GM12878 (cell line): ENCODE results near the gene PITPNM3. TPM values are rescaled to one million over a fixed set of nuclear protein-coding genes. Genes with fewer than 3 reads are reported as not detected.

ENCODE experiments used
- ATAC-seq: fragments of 200-7000 bp; cut with Tn5 transposase; 3 replicates; pipeline ENCODE4 v1.9.1; 2020; ENCODE audit warnings: mild to moderate bottlenecking, moderate library complexity
- BruUV-seq: library from RNA; stranded (reverse); fragments of 400-500 nt; replicated peaks from 2 replicates; lab custom pipeline; 2021; lab: Mats Ljungman, UMichigan
- CTCF ChIA-PET: fragments of 300-600 bp; sonication (Branson Sonifier 250); formaldehyde crosslinking; extraction: SDS; loops from one replicate; lab custom pipeline; 2021; ENCODE audit warnings: inconsistent platforms; lab: Yijun Ruan, JAX
- POLR2A ChIA-PET: fragments of 350-600 bp; formaldehyde crosslinking; extraction: SDS; loops from one replicate; lab custom pipeline; 2021; ENCODE audit warnings: inconsistent platforms; lab: Charles Lee
- RAD21 ChIA-PET: fragments of 300-600 bp; sonication (Branson Sonifier 250); formaldehyde crosslinking; loops from one replicate; lab custom pipeline; 2023; ENCODE audit warnings: antibody characterized with exemption; ENCODE audit not compliant: unreplicated experiment; lab: Charles Lee
- SMC1A ChIA-PET: fragments of 300-600 bp; sonication (Branson Sonifier 250); formaldehyde crosslinking; loops from one replicate; lab custom pipeline; 2023; ENCODE audit not compliant: unreplicated experiment, uncharacterized antibody; lab: Charles Lee
- DNase-seq: peaks from one replicate; pipeline ENCODE4 v3.0.0-alpha.2; 2011; ENCODE audit warnings: low read depth, low spot score
- FAIRE-seq: peaks from 3 replicates; lab custom pipeline; 2011; peaks lifted over from hg19 to GRCh38; lab: Jason Lieb, UNC
- H2AFZ ChIP-seq: 2 replicates; pipeline ENCODE4 v1.6.0; 2011; ENCODE audit warnings: low read depth, low read length, control low read depth; ENCODE audit not compliant: control insufficient read depth
- H3K27ac ChIP-seq: 2 replicates; pipeline ENCODE4 v1.5.1; 2011; ENCODE audit warnings: control low read depth; ENCODE audit not compliant: control insufficient read depth, insufficient read depth
- H3K27me3 ChIP-seq, 2 experiments: replicated peaks in 1 of 2; 2 replicates each; pipeline versions ENCODE4 v1.6.0 to v1.6.1; 2011; ENCODE audit warnings: low read length in 1 of 2; ENCODE audit not compliant: control insufficient read depth in 2 of 2, insufficient read depth in 2 of 2
- H3K36me3 ChIP-seq, 2 experiments: 2 replicates each; pipeline ENCODE4 v1.5.1; 2011; ENCODE audit warnings: low read length in 1 of 2; ENCODE audit not compliant: control insufficient read depth in 2 of 2, insufficient read depth in 2 of 2
- H3K4me1 ChIP-seq: 2 replicates; pipeline ENCODE4 v1.6.1; 2011; ENCODE audit warnings: mild to moderate bottlenecking, low read length, moderate library complexity, mixed read lengths; ENCODE audit not compliant: control insufficient read depth, insufficient read depth
- H3K4me2 ChIP-seq: 2 replicates; pipeline ENCODE4 v1.6.0; 2011; ENCODE audit warnings: control low read depth; ENCODE audit not compliant: control insufficient read depth, insufficient read depth
- H3K4me3 ChIP-seq: fragments of 200-600 bp; sonication (generic); 2 replicates; pipeline ENCODE4 v1.5.1; 2016
- H3K79me2 ChIP-seq: 2 replicates; pipeline ENCODE4 v1.6.0; 2011; ENCODE audit warnings: low read length; ENCODE audit not compliant: control insufficient read depth, insufficient read depth
- H3K9ac ChIP-seq: 2 replicates; pipeline ENCODE4 v1.8.0; 2011; ENCODE audit warnings: low read length, control low read depth, mixed read lengths; ENCODE audit not compliant: control insufficient read depth, insufficient read depth
- H3K9me3 ChIP-seq: replicated peaks from 3 replicates; pipeline ENCODE4 v1.5.1; 2011; ENCODE audit warnings: mild to moderate bottlenecking, low read length; ENCODE audit not compliant: control insufficient read depth, insufficient read depth
- H4K20me1 ChIP-seq: 2 replicates; pipeline ENCODE4 v1.6.0; 2011; ENCODE audit not compliant: control insufficient read depth, insufficient read depth
- CHD2 ChIP-seq: IDR thresholded peaks from 2 replicates; pipeline ENCODE4 v1.6.1; 2011; ENCODE audit warnings: low read depth, low read length, improper control_type of control experiment, borderline replicate concordance
- CUX1 ChIP-seq: IDR thresholded peaks from 2 replicates; pipeline ENCODE4 v1.6.1; 2012; ENCODE audit warnings: improper control_type of control experiment, low read depth, low read length; ENCODE audit not compliant: insufficient replicate concordance
- NFXL1 ChIP-seq: fragments of 450-650 bp; IDR thresholded peaks from 2 replicates; pipeline ENCODE4 v1.6.1; 2017; ENCODE audit warnings: antibody characterized with exemption, mild to moderate bottlenecking, borderline replicate concordance
- POLR2AphosphoS5 ChIP-seq: IDR thresholded peaks from 2 replicates; pipeline ENCODE4 v1.6.1; 2011; ENCODE audit warnings: mild to moderate bottlenecking, low read length, inconsistent platforms
- PRDM15 ChIP-seq: fragments of 450-650 bp; formaldehyde crosslinking; IDR thresholded peaks from 2 replicates; pipeline ENCODE4 v1.4.0; 2020; ENCODE audit warnings: mild to moderate bottlenecking, moderate library complexity
- RELB ChIP-seq: fragments of 450-650 bp; IDR thresholded peaks from 2 replicates; pipeline ENCODE4 v1.6.1; 2017; ENCODE audit warnings: low read depth, mild to moderate bottlenecking, moderate library complexity
- WGBS: methylation state at CpG from one replicate; pipeline ENCODE4 v1.1.6; 2016; ENCODE audit warnings: low lambda C conversion rate; ENCODE audit not compliant: insufficient replicate concordance, insufficient coverage; ENCODE audit errors: missing lambda C conversion rate; 5-methylcytosine and 5-hydroxymethylcytosine counted together
- in situ Hi-C: fragments of 300-500 bp; cut with MboI; formaldehyde crosslinking; loops from 9 replicates; pipeline ENCODE4 v1.14.3; 2018; ENCODE audit warnings: mixed read lengths
- intact Hi-C: fragments of 100-400 bp; cut with micrococcal nuclease; formaldehyde crosslinking; loops from one replicate; pipeline ENCODE4 v1.14.2; 2022; ENCODE audit not compliant: unreplicated experiment
- polyA plus RNA-seq, 11 experiments: library from polyadenylated mRNA; depleted of rRNA in 4 of 11; unstranded in 6 of 11; stranded (reverse) in 5 of 11; fragments of >200 nt; fragmentation: Nextera tagmentation in 4 of 11; fragmentation: Illumina TruSeq in 1 of 11; extraction: Ambion mirVana in 4 of 11; extraction: Trizol in 1 of 11; gene quantifications; 1 replicate in 1 of 11; 2 replicates in 10 of 11; pipeline versions ENCODE4 v1.2.1 to v1.2.3, GENCODE V29; 2011 to 2016; ENCODE audit warnings: inconsistent platforms in 2 of 11, missing spikeins in 2 of 11, low read depth in 1 of 11
- total RNA-seq, 4 experiments: library from RNA; depleted of rRNA in 3 of 4; stranded (reverse); fragments of >200 nt in 3 of 4; fragmentation: Illumina TruSeq in 1 of 4; extraction: Trizol in 1 of 4; gene quantifications; 2 replicates each; pipeline versions ENCODE4 v1.2.1 to v1.2.3, GENCODE V29; 2013 to 2021

PITPNM3 gene
- total and polyA plus RNA-seq, 10 of the 15 experiments (the other 5 are each of a cell fraction or from before 2014, with no cell fraction given), result 0.02 to 0.49 (median 0.19) TPM; not detected in 1

GRCh38 chr17:6489016-6489550, 67.3 kb downstream of the PITPNM3 start:
- no peak overlapping the region for H2AFZ ChIP-seq
- ChIA-PET POLR2A (no interaction called here), CTCF (interaction anchor here (0.7 to 3.0 kb wide), 3 partner anchors 16 to 270 kb away, joined by 3 to 9 read pairs (median 3); no protein-coding TSS in a partner anchor), RAD21 (no interaction called here), SMC1A (no interaction called here)
- FAIRE-seq, result no peak
- no peaks in the 10 kb centered on the region for H3K9me3 ChIP-seq
- H3K79me2 ChIP-seq, result no peaks in the 10 kb centered on the region
- no peak overlapping the region for H3K27ac ChIP-seq
- peaks cover 0 to 4% of the 10 kb centered on the region in 2 experiments; a peak in 2 of 4 replicates for H3K27me3 ChIP-seq
- H3K4me1 ChIP-seq, result no peaks in the 10 kb centered on the region
- H3K4me2 ChIP-seq, result no peak overlapping the region
- WGBS, result 4% methylated on average over 6 of the region's 6 CpGs
- H4K20me1 ChIP-seq, result no peaks in the 10 kb centered on the region
- no peaks in the 10 kb centered on the region for H3K36me3 ChIP-seq
- no TSS peak for BruUV-seq
- DNase-seq, result no peak
- ATAC-seq, result no peak
- H3K4me3 ChIP-seq, result no peak overlapping the region
- intact Hi-C loops, result no loop called here
- TF ChIP-seq CUX1 (no peak), POLR2AphosphoS5 (no peak), RELB (no peak), CHD2 (no peak), NFXL1 (no peak), PRDM15 (no peak)
- TF ChIP-seq, all 136 proteins: peak for 0
- H3K9ac ChIP-seq, result no peak overlapping the region
- in situ Hi-C loops, result no loop called here
